Mucosa of descending colon (tissue), 3 donors: ENCODE results near the gene ARL6IP5. TPM values are rescaled to one million over a fixed set of nuclear protein-coding genes. Genes with fewer than 3 reads are reported as not detected.

ENCODE experiments used
- ATAC-seq: fragments of 200-7000 bp; cut with Tn5 transposase; one replicate; pipeline ENCODE4 v1.9.1; 2020; ENCODE audit warnings: mild to moderate bottlenecking, moderate library complexity
- DNase-seq, 3 donors: peaks; one replicate each; pipeline ENCODE4 v3.0.0-alpha.2; 2020
- H3K36me3 ChIP-seq: fragments of 200-600 bp; one replicate; pipeline ENCODE4 v1.8.0; 2021; ENCODE audit warnings: low read depth, mild to moderate bottlenecking
- H3K4me1 ChIP-seq: fragments of 200-600 bp; one replicate; pipeline ENCODE4 v1.8.0; 2021; ENCODE audit warnings: low read depth, mild to moderate bottlenecking
- H3K4me3 ChIP-seq: fragments of 200-600 bp; one replicate; pipeline ENCODE4 v1.8.0; 2021; ENCODE audit warnings: mild to moderate bottlenecking
- H3K9me3 ChIP-seq: fragments of 200-600 bp; one replicate; pipeline ENCODE4 v1.8.0; 2021; ENCODE audit warnings: mild to moderate bottlenecking
- intact Hi-C, 2 donors: fragments of 100-400 bp; cut with DNase I in 1 of 2; cut with micrococcal nuclease in 1 of 2; formaldehyde crosslinking; loops; one replicate each; pipeline versions ENCODE4 v1.11.0 to v1.11.1; 2022; cut with DNase I, micrococcal nuclease
- total RNA-seq, 3 donors: library from RNA; stranded (reverse); fragmentation: NEBNext Ultra II Directional in 2 of 3; extraction: Animal tissue kit (Norgen Biotek cat#: 25700) in 2 of 3; gene quantifications; one replicate each; pipeline versions ENCODE4 v1.2.1 to v1.2.4, GENCODE V29; 2021 to 2023
- TF ChIP-seq, protein P1 (sequence below): fragments of 200-600 bp; IDR thresholded peaks from one replicate; pipeline ENCODE4 v1.8.0; 2022; ENCODE audit warnings: antibody characterized with exemption, mild to moderate bottlenecking
- donor health status: DM: no; HTN: no; CAD: no; lungs with moderate emphysema.
- donor health status: DM: no; HTN: no; CAD: no.
- donor health status: DM: no; HTN: yes; CAD: no.

Gene ARL6IP5
- total RNA-seq, 3 donors from 2014 or later: 111 to 129 (median 119) TPM

DNA sequence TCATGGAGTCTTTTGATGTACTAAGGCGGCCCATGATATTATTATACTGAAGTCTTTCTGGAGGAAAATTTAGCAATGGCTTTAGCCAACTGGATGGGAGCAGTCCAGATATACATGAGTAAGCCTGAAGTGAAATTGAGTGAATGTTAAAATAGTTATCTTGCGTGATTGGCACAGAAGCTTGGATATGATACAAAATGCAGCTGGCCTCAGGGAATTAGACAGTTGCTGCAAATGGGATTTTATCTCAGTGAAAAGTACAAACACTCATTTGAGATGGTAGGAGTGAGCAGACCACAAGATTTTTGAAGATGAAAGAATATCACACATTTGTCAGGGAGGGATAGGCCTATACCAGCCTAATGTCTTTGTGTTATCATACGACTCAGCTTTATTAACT, 28.8 kb downstream of the ARL6IP5 start:
- H3K4me1 ChIP-seq: no peaks in the 10 kb centered on the region
- no peak overlapping the region for H3K4me3 ChIP-seq
- H3K9me3 ChIP-seq: no peaks in the 10 kb centered on the region
- H3K36me3 ChIP-seq: no peaks in the 10 kb centered on the region
- DNase-seq (no peak), ATAC-seq (no peak)
- intact Hi-C loops: no loop called here
- TF ChIP-seq, protein P1, sequence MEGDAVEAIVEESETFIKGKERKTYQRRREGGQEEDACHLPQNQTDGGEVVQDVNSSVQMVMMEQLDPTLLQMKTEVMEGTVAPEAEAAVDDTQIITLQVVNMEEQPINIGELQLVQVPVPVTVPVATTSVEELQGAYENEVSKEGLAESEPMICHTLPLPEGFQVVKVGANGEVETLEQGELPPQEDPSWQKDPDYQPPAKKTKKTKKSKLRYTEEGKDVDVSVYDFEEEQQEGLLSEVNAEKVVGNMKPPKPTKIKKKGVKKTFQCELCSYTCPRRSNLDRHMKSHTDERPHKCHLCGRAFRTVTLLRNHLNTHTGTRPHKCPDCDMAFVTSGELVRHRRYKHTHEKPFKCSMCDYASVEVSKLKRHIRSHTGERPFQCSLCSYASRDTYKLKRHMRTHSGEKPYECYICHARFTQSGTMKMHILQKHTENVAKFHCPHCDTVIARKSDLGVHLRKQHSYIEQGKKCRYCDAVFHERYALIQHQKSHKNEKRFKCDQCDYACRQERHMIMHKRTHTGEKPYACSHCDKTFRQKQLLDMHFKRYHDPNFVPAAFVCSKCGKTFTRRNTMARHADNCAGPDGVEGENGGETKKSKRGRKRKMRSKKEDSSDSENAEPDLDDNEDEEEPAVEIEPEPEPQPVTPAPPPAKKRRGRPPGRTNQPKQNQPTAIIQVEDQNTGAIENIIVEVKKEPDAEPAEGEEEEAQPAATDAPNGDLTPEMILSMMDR: no peak

DNA sequence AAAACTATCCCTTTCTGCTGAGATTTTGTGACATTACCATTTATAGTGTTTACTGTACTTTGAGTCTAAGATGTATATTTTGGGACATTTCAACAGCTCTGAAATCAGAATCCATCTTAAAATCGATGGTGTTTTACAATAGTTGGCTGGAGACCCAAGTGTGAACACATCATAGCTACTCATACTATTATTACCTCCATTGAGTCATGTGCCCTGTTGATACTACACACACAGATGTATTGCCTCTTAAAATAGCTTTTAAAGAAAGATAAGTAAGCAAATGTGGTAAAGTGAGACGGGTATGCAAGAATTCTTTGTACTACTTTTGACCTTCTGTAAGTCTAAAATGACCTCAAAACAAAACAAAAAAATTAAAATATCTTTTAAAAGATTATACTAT, 31.0 kb downstream of the ARL6IP5 start:
- no peaks in the 10 kb centered on the region for H3K9me3 ChIP-seq
- TF ChIP-seq, protein P1: no peak
- no peaks in the 10 kb centered on the region for H3K36me3 ChIP-seq
- no peak overlapping the region for H3K4me3 ChIP-seq
- ATAC-seq (peak; percentile 48), DNase-seq (no peak)
- no peaks in the 10 kb centered on the region for H3K4me1 ChIP-seq
- intact Hi-C loops: no loop called here

DNA sequence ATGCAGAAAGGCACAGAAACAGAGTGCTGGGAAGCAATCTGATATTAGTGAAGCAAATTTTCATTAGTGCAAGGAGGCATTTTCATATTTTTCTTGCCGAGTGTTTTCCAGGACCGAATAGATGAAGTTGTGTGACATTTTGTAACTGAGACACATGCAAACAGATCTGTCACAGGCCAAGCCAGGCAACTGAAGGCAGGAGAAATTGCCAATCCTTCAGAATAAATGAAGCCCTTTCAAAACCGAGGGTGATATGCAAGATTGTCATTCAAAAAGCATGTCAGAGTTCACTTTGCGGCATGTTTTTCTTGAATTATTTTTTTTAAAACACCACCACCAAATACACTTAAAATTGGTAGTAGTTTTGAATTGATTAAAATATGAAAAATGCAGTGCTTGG, 31.4 kb downstream of the ARL6IP5 start:
- Histone ChIP-seq H3K4me3 (no peak overlapping the region), H3K9me3 (no peaks in the 10 kb centered on the region), H3K4me1 (no peaks in the 10 kb centered on the region), H3K36me3 (no peaks in the 10 kb centered on the region)
- ATAC-seq (no peak), DNase-seq (no peak)
- TF ChIP-seq, protein P1: no peak
- intact Hi-C loops: no loop called here

DNA sequence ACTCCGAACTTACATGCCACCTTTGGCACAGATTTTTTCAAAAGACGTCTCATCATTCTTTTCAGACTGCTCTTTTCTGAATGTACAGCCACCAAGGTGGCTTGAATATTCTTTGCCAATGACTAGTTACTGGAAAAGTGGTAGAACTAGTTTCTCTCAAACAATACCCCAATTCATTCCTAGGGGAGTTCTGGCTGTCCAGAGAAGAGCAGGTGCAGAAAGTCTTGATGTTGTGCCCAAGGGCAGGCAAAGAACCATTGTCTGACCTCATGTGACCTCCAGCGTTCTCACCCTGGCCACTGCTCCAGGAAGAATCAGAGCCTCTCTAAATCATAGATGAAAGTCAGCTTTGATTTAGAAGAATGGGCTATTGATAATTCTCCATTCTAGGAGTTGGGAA, 32.2 kb downstream of the ARL6IP5 start:
- Histone ChIP-seq H3K36me3 (no peaks in the 10 kb centered on the region), H3K4me1 (no peaks in the 10 kb centered on the region), H3K4me3 (no peak overlapping the region), H3K9me3 (no peaks in the 10 kb centered on the region)
- intact Hi-C loops: no loop called here
- DNase-seq (no peak), ATAC-seq (peak; percentile 69)
- TF ChIP-seq, protein P1: no peak

DNA sequence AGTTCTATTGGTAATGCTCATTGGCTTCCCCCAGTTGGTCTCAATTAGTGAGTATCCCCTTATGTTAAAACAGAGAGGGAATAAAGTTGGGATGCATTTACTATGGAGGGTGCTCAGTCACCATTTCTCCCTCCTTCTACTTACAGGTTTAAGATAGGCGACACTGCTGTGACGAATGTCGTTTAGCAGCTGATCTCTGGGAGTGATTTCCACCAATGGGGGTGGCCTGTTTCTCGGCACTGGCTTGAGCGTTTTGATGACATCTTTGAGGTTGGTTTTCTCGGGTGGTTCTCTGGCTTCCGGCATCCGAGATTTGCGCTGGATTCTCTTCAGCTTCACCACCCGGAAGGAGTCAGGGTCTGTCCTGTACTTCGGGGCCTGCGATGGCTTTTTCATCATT, 33.8 kb downstream of the ARL6IP5 start:
- ATAC-seq: no peak

More for the DNA sequence above, 33.8 kb downstream of the ARL6IP5 start:
- Histone ChIP-seq H3K4me1 (no peaks in the 10 kb centered on the region), H3K36me3 (no peaks in the 10 kb centered on the region), H3K9me3 (no peaks in the 10 kb centered on the region), H3K4me3 (no peak overlapping the region)
- TF ChIP-seq, protein P1: no peak
- intact Hi-C loops: no loop called here
- no peak for DNase-seq
